HG02981 (cell line): ENCODE results near the gene STH.

Source experiments
- ATAC-seq: cut with Tn5 transposase; IDR thresholded peaks from one replicate; pipeline ENCODE4 v1.9.1; 2021; ENCODE audit warnings: mild to moderate bottlenecking, moderate library complexity; ENCODE audit not compliant: unreplicated experiment

The STH gene

GRCh38 chr17:46042925-46043324, 43.9 kb downstream of the STH start:
- no peak for ATAC-seq

- no peak for ATAC-seq
Measured at GRCh38 chr17:46043606-46044005, 44.6 kb downstream of the STH start.

GRCh38 chr17:46044286-46044928, 45.4 kb downstream of the STH start:
- ATAC-seq = no peak

DNA sequence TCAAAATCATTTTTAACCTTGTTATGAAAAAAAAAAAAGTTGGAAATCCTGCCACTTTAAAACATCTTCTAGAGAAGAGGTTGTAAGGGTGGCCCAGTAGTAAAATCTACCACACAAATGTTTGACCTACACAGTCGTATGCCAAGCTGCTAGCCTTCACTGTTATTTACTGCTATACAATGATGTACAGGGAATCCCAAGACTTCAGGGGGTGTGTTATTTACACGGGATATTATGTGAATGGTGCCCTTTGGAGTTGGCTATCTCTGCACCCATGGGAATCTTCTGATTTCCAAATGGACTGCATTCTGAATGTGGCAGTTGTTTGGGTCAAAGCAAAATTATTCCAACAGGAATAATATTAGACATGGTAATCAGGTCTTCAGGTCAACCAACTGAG, 45.9 kb downstream of the STH start:
- ATAC-seq = no peak

DNA sequence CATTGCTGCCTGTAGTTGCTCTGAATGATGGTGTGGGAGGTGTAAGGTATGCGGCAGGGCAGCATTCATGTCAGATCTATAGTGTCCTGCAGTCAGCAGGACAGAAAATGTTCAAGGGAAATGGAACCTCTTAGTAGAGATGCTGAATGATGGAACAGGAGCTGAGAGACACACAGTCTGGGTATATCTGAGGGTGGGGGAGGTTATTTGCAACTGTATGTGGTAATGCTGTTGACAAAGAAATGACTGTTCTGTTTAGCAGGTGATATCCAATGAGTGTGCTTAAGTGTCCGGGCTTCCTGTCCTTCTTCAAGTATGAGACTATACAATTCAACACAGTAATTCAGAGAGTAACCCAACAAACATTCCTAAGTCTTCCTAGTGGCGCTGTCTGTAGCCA, 46.6 kb downstream of the STH start:
- no peak for ATAC-seq

- no peak for ATAC-seq
Measured at GRCh38 chr17:46046957-46047356, 47.9 kb downstream of the STH start.

- no peak for ATAC-seq
Measured at GRCh38 chr17:46047398-46047797, 48.3 kb downstream of the STH start.

- ATAC-seq = no peak
Measured at GRCh38 chr17:46047856-46048255, 48.8 kb downstream of the STH start.
